ENCODE data around the gene ZNF595. TPM values are rescaled to one million over a fixed set of nuclear protein-coding genes. Genes with fewer than 3 reads are reported as not detected.
"Not testable (repeated sequence)": the region's sequence is repeated elsewhere in the genome, so short reads cannot be mapped to it uniquely, and the experiment has no call there.

ZNF595 gene
- total RNA-seq, 3 donors from 2014 or later: 34.6 to 53.6 (median 41.3) TPM

GRCh38 chr4:120616-121015 is 67.5 kb downstream of the ZNF595 start:
- no peak for TF ChIP-seq POLR2A (IDR thresholded peaks at IDR 0.05)
- no peak for TF ChIP-seq CTCF (IDR thresholded peaks at IDR 0.05)
- no peak for TF ChIP-seq POLR2AphosphoS5 (IDR thresholded peaks at IDR 0.05)
- no peaks in the 10 kb centered on the region for H3K4me1 ChIP-seq
- no peak for DNase-seq (ENCODE audit: low spot score in 2 of 2)
- H3K9me3 ChIP-seq: peaks cover 0 to 9% of the 10 kb centered on the region in 2 donors
- H3K27me3 ChIP-seq: no peaks in the 10 kb centered on the region
- intact Hi-C loops (cut with DNase I; ENCODE audit: low total_unique reads): no loop called here
- H3K36me3 ChIP-seq: no peaks in the 10 kb centered on the region
- no peak overlapping the region for H3K27ac ChIP-seq
- no peak overlapping the region for H3K4me3 ChIP-seq

- H3K9me3 ChIP-seq: peaks cover 0 to 9% of the 10 kb centered on the region in 2 donors
- H3K4me1 ChIP-seq: no peaks in the 10 kb centered on the region
- H3K27ac ChIP-seq: no peak overlapping the region
- no peaks in the 10 kb centered on the region for H3K36me3 ChIP-seq
- intact Hi-C loops (cut with DNase I; ENCODE audit: low total_unique reads): no loop called here
- H3K4me3 ChIP-seq: no peak overlapping the region
- no peak for DNase-seq (ENCODE audit: low spot score in 2 of 2)
- TF ChIP-seq POLR2A (IDR thresholded peaks at IDR 0.05) (no peak), CTCF (IDR thresholded peaks at IDR 0.05) (no peak), POLR2AphosphoS5 (IDR thresholded peaks at IDR 0.05) (no peak)
- no peaks in the 10 kb centered on the region for H3K27me3 ChIP-seq
Measured at GRCh38 chr4:121408-122084, 68.4 kb downstream of the ZNF595 start.

- peak overlapping the region; percentile 86 to 89 for H3K27ac ChIP-seq
- DNase-seq (ENCODE audit: low spot score in 2 of 2); intact Hi-C loops (cut with DNase I; ENCODE audit: low total_unique reads): not testable (repeated sequence)
Measured at GRCh38 chr4:123922-124274, 70.8 kb downstream of the ZNF595 start.

GRCh38 chr4:124275-125081 is 71.4 kb downstream of the ZNF595 start, which contains the start of gene ZNF718:
TSS of gene ZNF718 (plus strand) at chr4:124501. CDS start at chr4:124671, 170 bp downstream.
- no peaks in the 10 kb centered on the region for H3K36me3 ChIP-seq
- DNase-seq (ENCODE audit: low spot score in 2 of 2): peak; percentile 95
- H3K27me3 ChIP-seq: no peaks in the 10 kb centered on the region
- peaks cover 0 to 14% of the 10 kb centered on the region in 2 donors for H3K9me3 ChIP-seq
- H3K4me1 ChIP-seq: no peaks in the 10 kb centered on the region
- H3K27ac ChIP-seq: peak within 1 kb of the TSS; percentile 86 to 89
- peak within 1 kb of the TSS; percentile 72 to 91 (median 73) for H3K4me3 ChIP-seq
- TF ChIP-seq CTCF (IDR thresholded peaks at IDR 0.05) (no peak), POLR2AphosphoS5 (IDR thresholded peaks at IDR 0.05) (peak; percentile 74 to 89 (median 81)), POLR2A (IDR thresholded peaks at IDR 0.05) (peak; percentile 59)
- intact Hi-C loops (cut with DNase I; ENCODE audit: low total_unique reads): no loop called here

More at GRCh38 chr4:123922-124274, 70.8 kb downstream of the ZNF595 start:
- H3K4me1 ChIP-seq, H3K36me3 ChIP-seq, H3K27me3 ChIP-seq: not testable (repeated sequence)
- Histone ChIP-seq H3K4me3 (peak overlapping the region; percentile 72 to 91 (median 73)), H3K9me3 (peaks cover 0 to 14% of the 10 kb centered on the region in 2 donors)

- Histone ChIP-seq H3K27me3 (no peaks in the 10 kb centered on the region), H3K27ac (peak overlapping the region; percentile 86 to 89), H3K36me3 (no peaks in the 10 kb centered on the region), H3K9me3 (peaks cover 0 to 10% of the 10 kb centered on the region in 2 donors), H3K4me3 (peak overlapping the region; percentile 72 to 91 (median 73)), H3K4me1 (no peaks in the 10 kb centered on the region)
- TF ChIP-seq CTCF (IDR thresholded peaks at IDR 0.05) (peak in 1 of 3 donors; percentile 11), POLR2A (IDR thresholded peaks at IDR 0.05) (no peak)
- peak in 1 of 2 donors; percentile 18 for DNase-seq (ENCODE audit: low spot score in 2 of 2)
- intact Hi-C loops (cut with DNase I; ENCODE audit: low total_unique reads): no loop called here
Measured at GRCh38 chr4:125091-125771, 72.1 kb downstream of the ZNF595 start.
